GM12874 (cell line): ENCODE measurements around the gene KRTAP4-2.

Source experiments
- TF ChIP-seq, protein P1 (sequence below): IDR thresholded peaks from 2 replicates; pipeline ENCODE4 v1.5.1; 2011; ENCODE audit warnings: low read depth, mild to moderate bottlenecking, control low read depth, low read length, moderate library complexity; ENCODE audit not compliant: insufficient read depth

KRTAP4-2 gene

DNA sequence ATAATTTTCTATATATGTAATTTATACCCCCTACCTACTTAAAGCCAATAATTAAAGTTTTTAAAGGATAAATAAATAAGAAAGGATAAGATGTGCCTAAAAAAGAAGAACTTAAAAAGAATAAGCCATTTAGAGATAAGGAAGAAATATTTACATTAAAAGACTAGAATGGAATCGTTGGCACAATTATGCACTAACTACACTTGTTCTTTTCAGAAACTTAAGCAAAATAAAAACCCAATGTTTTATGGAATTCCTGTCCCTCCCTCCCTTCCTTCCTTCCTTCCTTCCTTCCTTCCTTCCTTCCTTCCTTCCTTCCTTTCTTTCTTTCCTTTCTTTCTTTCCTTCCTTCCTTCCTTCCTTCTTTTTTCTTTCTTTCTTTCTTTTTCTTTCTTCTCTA, 33.2 kb downstream of the KRTAP4-2 start:
- TF ChIP-seq, protein P1, sequence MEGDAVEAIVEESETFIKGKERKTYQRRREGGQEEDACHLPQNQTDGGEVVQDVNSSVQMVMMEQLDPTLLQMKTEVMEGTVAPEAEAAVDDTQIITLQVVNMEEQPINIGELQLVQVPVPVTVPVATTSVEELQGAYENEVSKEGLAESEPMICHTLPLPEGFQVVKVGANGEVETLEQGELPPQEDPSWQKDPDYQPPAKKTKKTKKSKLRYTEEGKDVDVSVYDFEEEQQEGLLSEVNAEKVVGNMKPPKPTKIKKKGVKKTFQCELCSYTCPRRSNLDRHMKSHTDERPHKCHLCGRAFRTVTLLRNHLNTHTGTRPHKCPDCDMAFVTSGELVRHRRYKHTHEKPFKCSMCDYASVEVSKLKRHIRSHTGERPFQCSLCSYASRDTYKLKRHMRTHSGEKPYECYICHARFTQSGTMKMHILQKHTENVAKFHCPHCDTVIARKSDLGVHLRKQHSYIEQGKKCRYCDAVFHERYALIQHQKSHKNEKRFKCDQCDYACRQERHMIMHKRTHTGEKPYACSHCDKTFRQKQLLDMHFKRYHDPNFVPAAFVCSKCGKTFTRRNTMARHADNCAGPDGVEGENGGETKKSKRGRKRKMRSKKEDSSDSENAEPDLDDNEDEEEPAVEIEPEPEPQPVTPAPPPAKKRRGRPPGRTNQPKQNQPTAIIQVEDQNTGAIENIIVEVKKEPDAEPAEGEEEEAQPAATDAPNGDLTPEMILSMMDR: no peak

DNA sequence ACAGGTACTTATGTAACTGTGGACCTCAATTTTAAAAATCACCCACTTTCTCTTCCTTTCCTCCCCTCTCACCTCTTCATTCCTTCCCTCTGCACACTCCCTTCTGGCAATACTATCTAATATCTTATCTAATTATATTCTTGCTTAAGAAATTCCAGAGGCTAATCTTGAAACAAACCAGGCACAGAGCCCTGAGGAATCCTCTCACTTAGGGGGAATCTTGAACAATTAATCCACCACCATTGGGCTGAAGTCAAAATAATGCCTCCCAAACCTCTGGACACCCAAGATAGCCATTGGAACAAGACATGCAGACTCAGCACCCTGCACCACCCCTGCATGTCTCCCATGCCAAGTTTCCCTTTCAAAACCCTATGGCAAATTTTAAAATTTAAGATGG, 36.7 kb downstream of the KRTAP4-2 start:
- TF ChIP-seq, protein P1: no peak

DNA sequence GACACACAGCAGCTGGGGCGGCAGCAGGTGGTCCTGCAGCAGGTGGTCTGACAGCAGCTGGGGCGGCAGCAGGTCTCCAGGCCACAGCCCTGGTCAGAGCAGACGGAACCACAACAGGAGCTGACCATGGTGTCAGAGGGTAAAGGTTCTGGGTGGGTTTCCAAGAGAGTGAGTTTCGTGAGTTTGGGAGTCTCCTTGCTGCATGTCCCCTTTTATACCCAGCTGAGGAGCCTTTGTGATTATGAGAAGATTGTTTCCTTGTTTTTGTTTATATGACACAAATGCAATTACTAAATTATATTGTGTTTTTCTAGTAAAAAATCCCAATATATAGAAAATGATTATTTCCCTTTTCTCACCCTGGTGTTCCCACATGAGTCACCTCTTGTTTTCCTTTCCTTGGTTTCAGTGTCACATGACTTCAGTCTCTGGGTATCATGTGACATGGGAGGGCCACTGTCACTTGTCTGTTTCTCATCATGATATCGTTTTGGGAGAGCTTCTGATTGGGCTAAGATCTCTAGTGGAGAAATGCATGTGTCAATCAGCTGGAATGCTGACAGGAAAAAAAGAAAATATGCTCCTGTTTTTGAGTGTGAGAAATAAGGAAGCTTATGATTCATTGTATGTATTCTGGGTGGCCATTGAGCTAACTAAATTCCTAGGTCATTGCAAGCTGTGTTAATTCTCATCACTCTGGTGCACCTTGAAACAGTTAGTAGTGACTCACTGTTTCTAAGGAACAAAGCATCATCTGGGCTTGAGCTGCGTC, 37.5 kb downstream of the KRTAP4-2 start, which contains the start of gene KRTAP4-6:
KRTAP4-6 (minus strand) TSS at position 185 of the 772 bp plus-strand sequence; CDS start at position 128, 57 bp downstream.
- TF ChIP-seq, protein P1: no peak

DNA sequence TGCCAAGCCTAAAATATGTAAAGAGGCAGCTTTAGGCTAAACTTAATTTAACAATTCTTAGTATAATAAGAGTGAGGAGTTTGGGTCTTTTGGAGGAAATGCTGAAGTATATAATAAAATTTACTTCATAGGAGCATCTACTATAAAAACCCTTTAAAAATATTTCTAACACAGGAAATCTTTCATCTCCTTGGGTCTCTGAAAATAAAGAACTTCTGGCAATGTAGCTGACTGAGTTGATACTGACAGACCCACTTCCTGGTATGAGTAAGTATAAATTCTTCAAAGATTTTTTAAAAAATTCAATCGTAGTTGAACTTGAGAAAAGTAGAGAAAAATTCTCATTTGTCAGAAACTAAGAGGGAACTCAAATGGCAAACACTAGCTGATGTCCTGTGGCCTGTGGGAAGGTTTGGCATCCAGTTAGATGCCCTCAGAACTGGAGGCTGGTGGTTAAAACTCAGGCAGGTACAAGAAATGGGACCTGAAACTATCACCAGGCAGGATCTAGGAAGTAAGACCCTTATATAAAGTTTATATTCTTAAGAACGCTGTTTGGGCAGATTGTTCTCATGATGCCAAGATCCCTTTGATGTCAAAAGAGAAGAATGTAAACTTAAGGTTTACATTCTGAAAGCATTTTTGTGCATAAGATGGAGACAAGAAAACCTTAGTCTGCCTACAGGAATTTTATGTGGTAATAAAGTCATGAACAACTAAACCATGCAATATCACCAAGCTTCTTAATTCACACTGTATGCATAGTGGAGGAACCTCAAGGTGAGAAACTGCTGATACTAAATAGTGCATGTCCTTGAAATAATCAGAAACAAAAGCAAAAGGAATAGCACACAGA, 43.9 kb downstream of the KRTAP4-2 start:
- TF ChIP-seq, protein P1: no peak

DNA sequence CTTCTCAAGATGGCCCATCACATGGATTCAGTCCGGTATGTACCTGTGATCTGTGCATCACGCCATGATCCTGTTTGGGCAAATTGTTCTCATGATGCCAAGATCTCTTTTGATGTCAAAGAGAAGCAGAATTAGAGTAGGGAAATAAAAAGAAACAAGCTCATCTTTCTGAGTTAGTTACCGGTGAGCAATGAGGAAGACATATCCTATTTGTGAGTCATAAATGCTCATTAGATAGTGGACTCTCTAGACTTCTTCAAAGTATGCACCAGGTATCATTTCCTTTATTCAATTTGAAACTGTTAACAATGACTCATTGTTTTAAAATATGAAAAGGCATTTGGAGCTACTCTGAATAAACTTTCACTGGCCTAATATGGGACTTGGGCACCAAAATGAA, 46.0 kb downstream of the KRTAP4-2 start:
- TF ChIP-seq, protein P1: no peak
